Measurements from ENCODE around the gene ELP4. TPM values are rescaled to one million over a fixed set of nuclear protein-coding genes. Genes with fewer than 3 reads are reported as not detected.

ELP4 gene
- total RNA-seq, 2 donors from 2014 or later, result 14.0 to 15.6 TPM

DNA sequence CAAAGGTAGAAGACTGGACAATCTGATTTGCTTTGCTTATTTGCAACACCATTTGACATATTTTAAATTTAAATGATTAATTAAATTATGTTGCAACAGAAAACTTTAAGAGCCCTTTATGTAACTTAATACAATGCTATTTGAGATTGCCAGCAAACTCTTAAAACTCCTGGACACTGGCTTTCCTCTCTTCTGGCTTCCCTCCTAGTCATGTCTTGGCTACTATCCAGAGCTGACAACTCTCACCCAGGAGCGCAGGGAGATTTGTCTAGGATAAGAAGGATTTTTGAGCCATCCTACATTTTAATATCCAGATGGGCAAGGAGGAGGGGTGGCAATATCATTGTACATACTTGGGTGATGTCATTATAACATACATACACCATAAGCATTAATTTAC is 134.3 kb downstream of the ELP4 start:
- H3K27ac ChIP-seq, result no peak overlapping the region
- H3K4me1 ChIP-seq, result peaks cover 0 to 6% of the 10 kb centered on the region in 2 donors
- H3K27me3 ChIP-seq, result no peaks in the 10 kb centered on the region
- DNase-seq (ENCODE audit: low spot score), result no peak
- TF ChIP-seq, protein P1, sequence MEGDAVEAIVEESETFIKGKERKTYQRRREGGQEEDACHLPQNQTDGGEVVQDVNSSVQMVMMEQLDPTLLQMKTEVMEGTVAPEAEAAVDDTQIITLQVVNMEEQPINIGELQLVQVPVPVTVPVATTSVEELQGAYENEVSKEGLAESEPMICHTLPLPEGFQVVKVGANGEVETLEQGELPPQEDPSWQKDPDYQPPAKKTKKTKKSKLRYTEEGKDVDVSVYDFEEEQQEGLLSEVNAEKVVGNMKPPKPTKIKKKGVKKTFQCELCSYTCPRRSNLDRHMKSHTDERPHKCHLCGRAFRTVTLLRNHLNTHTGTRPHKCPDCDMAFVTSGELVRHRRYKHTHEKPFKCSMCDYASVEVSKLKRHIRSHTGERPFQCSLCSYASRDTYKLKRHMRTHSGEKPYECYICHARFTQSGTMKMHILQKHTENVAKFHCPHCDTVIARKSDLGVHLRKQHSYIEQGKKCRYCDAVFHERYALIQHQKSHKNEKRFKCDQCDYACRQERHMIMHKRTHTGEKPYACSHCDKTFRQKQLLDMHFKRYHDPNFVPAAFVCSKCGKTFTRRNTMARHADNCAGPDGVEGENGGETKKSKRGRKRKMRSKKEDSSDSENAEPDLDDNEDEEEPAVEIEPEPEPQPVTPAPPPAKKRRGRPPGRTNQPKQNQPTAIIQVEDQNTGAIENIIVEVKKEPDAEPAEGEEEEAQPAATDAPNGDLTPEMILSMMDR (IDR thresholded peaks at IDR 0.05), result no peak
- H3K4me3 ChIP-seq, result no peak overlapping the region
- no peaks in the 10 kb centered on the region for H3K9me3 ChIP-seq
- no peaks in the 10 kb centered on the region for H3K36me3 ChIP-seq

DNA sequence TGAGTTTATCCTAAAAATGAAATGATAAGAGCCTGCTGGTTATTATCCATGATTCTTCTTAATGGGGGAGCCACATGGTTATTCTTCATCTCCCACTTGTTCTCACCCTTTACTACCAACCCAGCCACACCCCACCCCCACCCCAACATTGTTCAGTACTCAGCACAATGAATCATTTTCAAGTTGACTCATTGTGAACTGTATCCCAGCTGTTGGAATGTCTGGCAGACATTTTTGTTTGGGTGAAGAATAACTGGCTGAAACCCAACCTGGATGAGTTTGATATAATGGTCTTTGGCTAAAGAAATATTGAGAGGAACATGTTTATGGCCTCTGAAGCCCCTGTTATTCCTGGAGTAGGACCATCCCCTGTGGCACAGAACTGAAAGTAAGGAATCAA is 136.2 kb downstream of the ELP4 start:
- no peak overlapping the region for H3K4me3 ChIP-seq
- H3K4me1 ChIP-seq, result peaks cover 0 to 6% of the 10 kb centered on the region in 2 donors
- H3K27me3 ChIP-seq, result no peaks in the 10 kb centered on the region
- no peak for DNase-seq (ENCODE audit: low spot score)
- H3K9me3 ChIP-seq, result no peaks in the 10 kb centered on the region
- H3K27ac ChIP-seq, result no peak overlapping the region
- H3K36me3 ChIP-seq, result no peaks in the 10 kb centered on the region
- TF ChIP-seq, protein P1 (IDR thresholded peaks at IDR 0.05), result no peak

DNA sequence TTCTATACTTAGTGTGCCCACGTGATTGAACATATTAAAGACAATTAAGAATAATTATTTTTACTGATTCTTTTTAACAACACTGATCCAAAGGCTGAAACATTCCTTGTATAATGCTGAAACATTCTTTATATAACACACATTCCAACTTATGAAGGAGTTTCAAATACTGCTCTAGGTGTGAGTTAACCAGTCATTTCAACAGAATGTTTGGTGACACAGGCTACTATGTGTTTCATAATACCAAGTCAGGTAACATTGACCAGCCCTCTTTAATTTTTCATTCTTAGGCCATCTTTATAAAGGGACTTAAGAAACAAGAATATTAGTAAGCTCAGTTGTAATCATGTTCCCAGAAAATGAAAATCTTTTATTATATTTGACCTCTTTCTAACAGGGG is 136.6 kb downstream of the ELP4 start:
- H3K4me1 ChIP-seq, result peaks cover 0 to 6% of the 10 kb centered on the region in 2 donors
- no peaks in the 10 kb centered on the region for H3K27me3 ChIP-seq
- no peak overlapping the region for H3K27ac ChIP-seq
- no peak for DNase-seq (ENCODE audit: low spot score)
- no peak overlapping the region for H3K4me3 ChIP-seq
- no peaks in the 10 kb centered on the region for H3K36me3 ChIP-seq
- TF ChIP-seq, protein P1 (IDR thresholded peaks at IDR 0.05), result no peak
- H3K9me3 ChIP-seq, result no peaks in the 10 kb centered on the region

DNA sequence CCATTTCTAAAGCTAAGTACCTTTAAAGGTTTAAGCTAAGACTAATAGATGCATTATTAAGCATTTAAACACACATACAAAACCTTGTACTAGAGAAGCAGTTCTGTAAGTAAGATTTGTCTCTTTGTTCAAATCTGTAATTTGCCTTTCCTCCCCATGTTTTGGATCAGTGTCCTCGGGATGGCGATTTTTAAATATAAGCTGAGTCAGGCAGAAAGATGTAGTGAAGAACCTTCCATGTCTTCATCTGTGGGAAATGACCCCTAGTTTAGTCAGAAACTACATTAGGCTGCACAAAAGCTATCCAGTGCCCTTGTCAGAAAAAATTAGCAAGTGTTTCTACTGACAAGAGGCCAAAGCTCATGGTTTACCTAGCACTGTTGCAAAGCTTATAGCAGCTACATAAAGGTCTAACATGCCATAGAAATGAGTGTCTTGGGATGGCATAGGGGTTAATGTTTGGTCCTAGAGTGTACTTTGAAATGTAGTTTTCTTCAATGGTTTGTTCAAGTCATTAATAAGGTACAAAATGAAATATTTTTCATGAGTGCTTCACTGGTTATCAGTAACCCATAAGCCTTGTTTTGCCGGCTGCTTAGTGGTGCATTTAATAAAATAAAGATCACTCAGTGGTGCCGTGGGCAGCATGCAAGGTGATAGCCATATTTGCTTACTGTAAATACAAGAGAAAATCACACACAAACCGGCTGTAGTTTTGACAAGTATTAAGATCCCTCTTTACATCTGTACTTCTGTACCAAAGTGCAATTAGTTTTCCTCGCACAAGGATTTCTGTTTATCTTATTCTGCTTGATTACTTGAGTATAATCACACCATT is 139.8 kb downstream of the ELP4 start:
- H3K4me1 ChIP-seq, result peaks cover 0 to 6% of the 10 kb centered on the region in 2 donors

DNA sequence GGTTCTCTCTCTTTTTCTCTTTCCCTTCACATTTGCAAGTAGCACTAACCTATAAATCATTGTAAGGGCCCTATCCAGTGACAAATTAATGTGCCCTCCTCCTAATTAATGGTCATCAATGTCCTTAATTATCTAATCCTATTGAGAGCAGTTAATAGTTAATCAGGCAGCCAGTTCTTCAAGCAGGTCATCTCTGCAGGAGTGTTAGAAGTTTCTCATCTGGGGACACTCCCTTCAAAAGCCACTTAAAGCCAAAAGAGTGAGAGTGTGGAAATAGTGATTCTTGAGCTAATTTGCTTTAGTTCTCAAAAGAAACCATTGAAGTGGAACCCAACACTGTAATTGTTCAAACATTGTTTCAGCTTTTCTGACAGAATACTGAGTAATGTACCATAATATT is 141.6 kb downstream of the ELP4 start:
- no peaks in the 10 kb centered on the region for H3K9me3 ChIP-seq
- no peaks in the 10 kb centered on the region for H3K36me3 ChIP-seq
- no peaks in the 10 kb centered on the region for H3K27me3 ChIP-seq
- no peak overlapping the region for H3K4me3 ChIP-seq
- TF ChIP-seq, protein P1 (IDR thresholded peaks at IDR 0.05), result no peak
- H3K27ac ChIP-seq, result no peak overlapping the region
- H3K4me1 ChIP-seq, result no peaks in the 10 kb centered on the region
- DNase-seq (ENCODE audit: low spot score), result no peak

More for the DNA sequence above, 139.8 kb downstream of the ELP4 start:
- no peak overlapping the region for H3K4me3 ChIP-seq
- TF ChIP-seq, protein P1 (IDR thresholded peaks at IDR 0.05), result no peak
- H3K27me3 ChIP-seq, result no peaks in the 10 kb centered on the region
- no peaks in the 10 kb centered on the region for H3K9me3 ChIP-seq
- H3K27ac ChIP-seq, result no peak overlapping the region
- H3K36me3 ChIP-seq, result no peaks in the 10 kb centered on the region
- no peak for DNase-seq (ENCODE audit: low spot score)

Measured in right atrium auricular region (tissue), 2 donors.